SK-N-SH (cell line): Measurements from ENCODE around the gene DDR1. TPM values are rescaled to one million over a fixed set of nuclear protein-coding genes. Genes with fewer than 3 reads are reported as not detected.
A peak's percentile ranks its signal among the peaks of the same experiment; 100 is the strongest.

ENCODE experiments used
- CTCF ChIA-PET: fragments of 300-600, 350-600 bp; formaldehyde crosslinking; extraction: SDS; loops from one replicate; lab custom pipeline; 2021; lab: Yijun Ruan, JAX
- POLR2A ChIA-PET: fragments of 350-600 bp; sonication (Branson Sonifier 250); formaldehyde crosslinking; extraction: SDS; loops from one replicate; lab custom pipeline; 2020; ENCODE audit warnings: antibody characterized with exemption, inconsistent platforms; lab: Yijun Ruan, JAX
- DNase-seq: peaks from one replicate; pipeline ENCODE4 v3.0.0; 2012
- H2AFZ ChIP-seq: fragments of 200-600 bp; sonication (generic); 2 replicates; pipeline ENCODE4 v1.8.1; 2016; ENCODE audit warnings: antibody characterized with exemption, mild to moderate bottlenecking, low read depth
- H3F3A ChIP-seq: fragments of 200-600 bp; sonication (generic); replicated peaks from 2 replicates; pipeline ENCODE3; 2016; ENCODE audit warnings: antibody characterized with exemption, mild to moderate bottlenecking; ENCODE audit not compliant: insufficient read depth
- H3K27ac ChIP-seq, 2 experiments: fragments of 200-500 bp in 1 of 2; fragments of 200-600 bp in 1 of 2; sonication (Bioruptor generic) in 1 of 2; sonication (generic), shearing (Covaris generic) in 1 of 2; 2 replicates each; pipeline versions ENCODE4 v1.5.1 to v1.6.1; 2014 to 2016; ENCODE audit warnings: low read depth in 2 of 2, inconsistent platforms in 1 of 2, low read length in 1 of 2, mild to moderate bottlenecking in 1 of 2, mixed read lengths in 1 of 2
- H3K27me3 ChIP-seq: fragments of 200-600 bp; sonication (generic), shearing (Covaris generic); 2 replicates; pipeline ENCODE4 v1.6.1; 2016; ENCODE audit warnings: mixed run types; ENCODE audit not compliant: insufficient read depth
- H3K36me3 ChIP-seq, 2 experiments: fragments of 200-500 bp in 1 of 2; fragments of 200-600 bp in 1 of 2; sonication (Bioruptor generic) in 1 of 2; sonication (generic) in 1 of 2; replicated peaks in 1 of 2; 2 replicates each; pipeline versions ENCODE3 to v1.5.1; 2014 to 2016; ENCODE audit warnings: low read length in 1 of 2, mild to moderate bottlenecking in 1 of 2; ENCODE audit not compliant: insufficient read depth in 2 of 2, control insufficient read depth in 1 of 2
- H3K4me1 ChIP-seq, 2 experiments: fragments of 200-500 bp in 1 of 2; fragments of 200-600 bp in 1 of 2; sonication (Bioruptor generic) in 1 of 2; sonication (generic), shearing (Covaris generic) in 1 of 2; 2 replicates each; pipeline versions ENCODE4 v1.5.1 to v1.6.1; 2014 to 2016; ENCODE audit warnings: low read depth in 1 of 2, low read length in 1 of 2, mixed run types in 1 of 2; ENCODE audit not compliant: insufficient read depth in 2 of 2, control insufficient read depth in 1 of 2
- H3K4me2 ChIP-seq: fragments of 200-600 bp; sonication (generic), shearing (Covaris generic); 2 replicates; pipeline ENCODE4 v1.6.1; 2017; ENCODE audit warnings: mixed run types
- H3K4me3 ChIP-seq, 2 experiments: fragments of 200-500 bp in 1 of 2; fragments of 200-600 bp in 1 of 2; sonication (Bioruptor generic) in 1 of 2; sonication (generic), shearing (Covaris generic) in 1 of 2; 2 replicates each; pipeline versions ENCODE4 v1.5.1 to v1.8.1; 2014 to 2016; ENCODE audit warnings: low read depth in 2 of 2, inconsistent platforms in 1 of 2, low read length in 1 of 2, mild to moderate bottlenecking in 1 of 2, mixed read lengths in 1 of 2, moderate library complexity in 1 of 2
- H3K79me2 ChIP-seq: fragments of 200-600 bp; sonication (generic); 2 replicates; pipeline ENCODE4 v1.8.1; 2017; ENCODE audit warnings: mild to moderate bottlenecking; ENCODE audit not compliant: insufficient read depth
- H3K9ac ChIP-seq: fragments of 200-600 bp; sonication (generic); 2 replicates; pipeline ENCODE4 v1.6.1; 2017; ENCODE audit warnings: mixed run types
- H3K9me2 ChIP-seq: fragments of 200-600 bp; sonication (generic); 2 replicates; pipeline ENCODE4 v1.6.1; 2017; ENCODE audit warnings: mixed run types
- H3K9me3 ChIP-seq: fragments of 200-600 bp; sonication (generic); 2 replicates; pipeline ENCODE4 v1.6.1; 2017; ENCODE audit warnings: mixed run types, mild to moderate bottlenecking, moderate library complexity
- H4K20me1 ChIP-seq: fragments of 200-600 bp; sonication (generic); 2 replicates; pipeline ENCODE4 v1.6.1; 2017; ENCODE audit warnings: mild to moderate bottlenecking, mixed run types; ENCODE audit not compliant: insufficient read depth
- CHD2 ChIP-seq: fragments of 150-350 bp; IDR thresholded peaks from 2 replicates; pipeline ENCODE4 v1.6.1; 2018; ENCODE audit warnings: low read length; ENCODE audit not compliant: partially characterized antibody
- ELF1 ChIP-seq: IDR thresholded peaks from 2 replicates; pipeline ENCODE4 v1.4.0; 2012
- FOXJ3 ChIP-seq: sonication (generic); formaldehyde crosslinking; IDR thresholded peaks from 2 replicates; pipeline ENCODE4 v1.5.1; 2020; ENCODE audit warnings: mild to moderate bottlenecking, missing genetic modification reagents
- GABPA ChIP-seq: IDR thresholded peaks from 2 replicates; pipeline ENCODE4 v1.4.0; 2012; ENCODE audit warnings: low read depth, mild to moderate bottlenecking
- GATA2 ChIP-seq: sonication (generic); formaldehyde crosslinking; IDR thresholded peaks from 2 replicates; pipeline ENCODE4 v1.5.0; 2020; ENCODE audit warnings: mild to moderate bottlenecking, missing genetic modification reagents
- MXI1 ChIP-seq: IDR thresholded peaks from 2 replicates; pipeline ENCODE4 v1.6.1; 2012; ENCODE audit warnings: mild to moderate bottlenecking, low read depth, low read length, improper control_type of control experiment
- NRF1 ChIP-seq: IDR thresholded peaks from 2 replicates; pipeline ENCODE4 v1.6.1; 2012; ENCODE audit warnings: low read depth, mild to moderate bottlenecking, low read length
- POLR2AphosphoS5 ChIP-seq: IDR thresholded peaks from 2 replicates; pipeline ENCODE4 v1.6.1; 2012; ENCODE audit warnings: low read depth, low read length
- RXRA ChIP-seq: IDR thresholded peaks from 2 replicates; pipeline ENCODE4 v1.4.0; 2012; ENCODE audit warnings: low read depth, mild to moderate bottlenecking, borderline replicate concordance
- SIN3A ChIP-seq: IDR thresholded peaks from 2 replicates; pipeline ENCODE4 v1.6.1; 2012; ENCODE audit warnings: low read depth, mild to moderate bottlenecking, low read length, moderate library complexity, borderline replicate concordance
- SMC3 ChIP-seq: IDR thresholded peaks from 2 replicates; pipeline ENCODE4 v1.6.1; 2012; ENCODE audit warnings: low read depth, low read length, improper control_type of control experiment
- TAF1 ChIP-seq: IDR thresholded peaks from 2 replicates; pipeline ENCODE4 v1.6.1; 2012; ENCODE audit warnings: low read depth, mild to moderate bottlenecking, low read length, moderate library complexity, borderline replicate concordance
- TCF12 ChIP-seq: IDR thresholded peaks from 2 replicates; pipeline ENCODE4 v1.4.0; 2012
- WGBS: methylation state at CpG from one replicate; pipeline ENCODE4 v1.1.6; 2017; ENCODE audit warnings: low lambda C conversion rate; 5-methylcytosine and 5-hydroxymethylcytosine counted together
- polyA plus RNA-seq, 3 experiments: library from polyadenylated mRNA; depleted of rRNA; stranded (reverse); fragments of >200 nt; gene quantifications; 2 replicates each; pipeline ENCODE4 v1.2.3, GENCODE V29; 2012
- TF ChIP-seq, protein P1 (sequence below): IDR thresholded peaks from 2 replicates; pipeline ENCODE4 v1.6.1; 2012; ENCODE audit warnings: mild to moderate bottlenecking, low read depth, low read length, moderate library complexity

DDR1 gene
- polyA plus RNA-seq, 1 of the 3 experiments (the other 2 are of a cell fraction), result 52.8 TPM

DNA sequence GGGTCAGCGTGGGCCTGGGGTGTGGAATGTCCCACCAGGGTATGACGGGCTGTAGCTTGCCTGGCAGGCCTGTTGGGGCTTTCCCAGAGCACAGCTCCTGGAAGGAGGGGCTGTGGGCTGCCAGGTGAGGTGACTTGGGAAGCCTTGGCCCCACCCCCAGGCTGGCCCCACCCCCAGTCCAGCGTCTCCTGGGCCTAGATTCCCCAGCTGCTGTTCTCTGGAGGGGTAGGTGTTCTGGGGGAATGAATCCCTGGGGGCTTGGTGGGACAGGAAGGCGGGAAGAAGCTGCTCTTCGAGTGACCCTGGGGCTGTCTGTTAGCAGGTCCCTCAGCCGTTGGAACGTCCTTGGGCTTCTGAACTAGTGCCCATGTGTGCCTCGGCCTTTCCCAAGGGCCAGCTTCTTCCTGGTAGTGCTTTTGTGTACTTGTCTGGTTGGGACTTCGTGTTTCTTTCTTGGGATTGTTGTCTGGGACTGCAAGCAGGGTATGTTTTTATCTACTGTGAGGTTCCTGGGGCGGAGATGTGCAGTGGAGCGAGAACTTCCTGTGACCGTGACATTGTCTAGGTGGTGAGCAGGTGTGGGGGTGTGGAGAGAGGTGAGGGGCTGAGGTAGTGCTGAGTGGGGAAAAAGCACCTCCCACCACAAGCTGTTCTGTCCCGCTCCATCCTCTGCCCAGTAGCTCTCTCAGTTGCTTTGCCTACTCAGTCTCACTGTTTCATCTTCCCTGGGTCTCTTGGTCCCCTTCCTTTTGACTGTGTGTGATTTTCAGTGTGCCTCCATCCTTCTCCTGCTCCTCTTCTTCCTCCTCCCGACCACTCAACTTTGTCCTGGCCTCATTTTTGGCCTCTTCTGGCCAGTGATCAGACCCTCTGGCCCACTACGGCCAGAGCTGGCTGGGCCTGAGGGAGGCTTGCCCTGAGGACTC is 1.3 kb upstream of the DDR1 start:
- H3F3A ChIP-seq, result peaks cover 13% of the 10 kb centered on the region
- peak; percentile 33 for DNase-seq
- H2AFZ ChIP-seq, result no peak overlapping the region
- no peaks in the 10 kb centered on the region for H4K20me1 ChIP-seq
- peak overlapping the region; percentile 71; the same call in 1 of the 2 replicates for H3K9ac ChIP-seq
- no peaks in the 10 kb centered on the region for H3K9me2 ChIP-seq
- peak overlapping the region; percentile 99; the same call in 1 of the 2 replicates for H3K4me2 ChIP-seq
- H3K27me3 ChIP-seq, result no peaks in the 10 kb centered on the region
- no peaks in the 10 kb centered on the region for H3K9me3 ChIP-seq
- CTCF ChIA-PET, result interaction anchor here (0.6 to 7.6 kb wide), 10 partner anchors 10 to 351 kb away, joined by 3 to 103 read pairs (median 5); partner anchors contain the start of gene VARS2
- H3K4me3 ChIP-seq, result peak overlapping the region in 1 of 2 experiments; percentile 69; a peak in 1 of 4 replicates
- peak overlapping the region in 1 of 2 experiments; percentile 27; a peak in 1 of 4 replicates for H3K27ac ChIP-seq
- H3K4me1 ChIP-seq, result peaks cover 18 to 31% of the 10 kb centered on the region in 2 experiments; a peak in 3 of 4 replicates
- WGBS, result 81% methylated on average over 11 of the region's 15 CpGs
- TF ChIP-seq NRF1 (no peak), CHD2 (no peak), MXI1 (no peak), ELF1 (no peak), SMC3 (no peak), FOXJ3 (CRISPR knock-in tag) (no peak), TCF12 (no peak), GATA2 (CRISPR knock-in tag) (no peak), SIN3A (no peak), RXRA (no peak), GABPA (no peak)
- no peaks in the 10 kb centered on the region for H3K36me3 ChIP-seq
- POLR2A ChIA-PET, result interaction anchor here (1.0 to 2.0 kb wide), 2 partner anchors 31 to 101 kb away, joined by 3 to 7 read pairs; partner anchors contain the start of gene VARS2
- H3K79me2 ChIP-seq, result peaks cover 34% of the 10 kb centered on the region

DNA sequence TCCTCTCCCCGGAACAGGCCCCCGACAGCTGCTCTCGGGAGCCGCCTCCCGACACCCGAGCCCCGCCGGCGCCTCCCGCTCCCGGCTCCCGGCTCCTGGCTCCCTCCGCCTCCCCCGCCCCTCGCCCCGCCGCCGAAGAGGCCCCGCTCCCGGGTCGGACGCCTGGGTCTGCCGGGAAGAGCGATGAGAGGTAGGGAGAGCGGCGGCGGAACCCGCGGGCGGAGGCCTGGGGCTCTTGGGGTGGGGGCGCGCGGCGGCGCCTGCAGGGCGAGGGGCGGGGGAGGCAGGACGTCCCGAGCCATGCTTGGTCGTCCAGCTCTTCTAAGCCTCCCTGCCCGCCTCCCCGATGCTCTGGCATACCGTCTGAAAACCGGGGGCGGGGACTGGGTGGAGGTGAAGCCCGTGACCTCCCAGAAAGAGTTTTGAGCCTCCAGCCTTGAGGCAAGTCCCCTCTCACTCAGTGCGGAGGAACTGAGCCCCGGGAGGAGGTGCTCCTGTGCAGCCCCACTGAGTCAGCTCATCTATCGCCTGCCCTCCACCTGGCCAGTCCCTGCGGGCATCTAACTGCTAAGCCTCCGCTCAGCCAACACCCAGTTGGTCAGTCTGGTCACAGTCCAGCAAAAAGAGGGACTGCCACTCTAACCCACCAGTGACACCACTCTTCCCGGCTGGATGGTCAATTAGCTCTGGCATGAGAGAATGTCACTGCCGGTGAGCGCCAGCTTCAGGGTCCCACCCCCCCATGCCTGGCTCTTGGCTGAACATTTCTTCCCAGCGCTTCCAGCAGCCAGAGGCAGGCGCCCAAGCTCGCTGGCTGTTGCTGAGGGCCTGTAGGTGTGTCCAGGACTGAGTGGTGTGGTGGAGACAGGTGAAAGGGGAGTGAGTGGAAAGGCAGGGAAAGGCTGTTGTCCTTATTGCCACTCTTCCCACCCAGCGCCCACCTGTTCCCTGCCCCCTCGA is 482 bp downstream of the DDR1 start:
- H3K36me3 ChIP-seq, result peaks cover 0 to 7% of the 10 kb centered on the region in 2 experiments
- H3K9me3 ChIP-seq, result no peaks in the 10 kb centered on the region
- DNase-seq, result peak; percentile 77
- ChIA-PET CTCF (interaction anchor here (0.6 to 4.8 kb wide), 8 partner anchors 30 to 482 kb away, joined by 3 to 29 read pairs (median 4); partner anchors contain the start of gene VARS2), POLR2A (interaction anchor here (0.6 to 2.0 kb wide), 4 partner anchors 23 to 270 kb away, joined by 3 to 7 read pairs (median 4); partner anchors contain the start of genes MDC1 and VARS2)
- peak overlapping the region; percentile 51 to 83; a peak in 3 of 4 replicates for H3K27ac ChIP-seq
- peak overlapping the region; percentile 62 to 69 for H3K4me3 ChIP-seq
- peak overlapping the region; percentile 71 for H3K9ac ChIP-seq
- 20% methylated on average over 11 of the region's 59 CpGs for WGBS
- H3K27me3 ChIP-seq, result no peaks in the 10 kb centered on the region
- H3K4me2 ChIP-seq, result peak overlapping the region; percentile 99
- peaks cover 51% of the 10 kb centered on the region for H3K79me2 ChIP-seq
- H3F3A ChIP-seq, result peaks cover 16% of the 10 kb centered on the region
- TF ChIP-seq TAF1 (0 out of 2 replicates have a peak, but pooled peaks have one; percentile 16), MXI1 (0 out of 2 replicates have a peak, but pooled peaks have one; percentile 12), POLR2AphosphoS5 (0 out of 2 replicates have a peak, but pooled peaks have one; percentile 33)
- TF ChIP-seq, protein P1, sequence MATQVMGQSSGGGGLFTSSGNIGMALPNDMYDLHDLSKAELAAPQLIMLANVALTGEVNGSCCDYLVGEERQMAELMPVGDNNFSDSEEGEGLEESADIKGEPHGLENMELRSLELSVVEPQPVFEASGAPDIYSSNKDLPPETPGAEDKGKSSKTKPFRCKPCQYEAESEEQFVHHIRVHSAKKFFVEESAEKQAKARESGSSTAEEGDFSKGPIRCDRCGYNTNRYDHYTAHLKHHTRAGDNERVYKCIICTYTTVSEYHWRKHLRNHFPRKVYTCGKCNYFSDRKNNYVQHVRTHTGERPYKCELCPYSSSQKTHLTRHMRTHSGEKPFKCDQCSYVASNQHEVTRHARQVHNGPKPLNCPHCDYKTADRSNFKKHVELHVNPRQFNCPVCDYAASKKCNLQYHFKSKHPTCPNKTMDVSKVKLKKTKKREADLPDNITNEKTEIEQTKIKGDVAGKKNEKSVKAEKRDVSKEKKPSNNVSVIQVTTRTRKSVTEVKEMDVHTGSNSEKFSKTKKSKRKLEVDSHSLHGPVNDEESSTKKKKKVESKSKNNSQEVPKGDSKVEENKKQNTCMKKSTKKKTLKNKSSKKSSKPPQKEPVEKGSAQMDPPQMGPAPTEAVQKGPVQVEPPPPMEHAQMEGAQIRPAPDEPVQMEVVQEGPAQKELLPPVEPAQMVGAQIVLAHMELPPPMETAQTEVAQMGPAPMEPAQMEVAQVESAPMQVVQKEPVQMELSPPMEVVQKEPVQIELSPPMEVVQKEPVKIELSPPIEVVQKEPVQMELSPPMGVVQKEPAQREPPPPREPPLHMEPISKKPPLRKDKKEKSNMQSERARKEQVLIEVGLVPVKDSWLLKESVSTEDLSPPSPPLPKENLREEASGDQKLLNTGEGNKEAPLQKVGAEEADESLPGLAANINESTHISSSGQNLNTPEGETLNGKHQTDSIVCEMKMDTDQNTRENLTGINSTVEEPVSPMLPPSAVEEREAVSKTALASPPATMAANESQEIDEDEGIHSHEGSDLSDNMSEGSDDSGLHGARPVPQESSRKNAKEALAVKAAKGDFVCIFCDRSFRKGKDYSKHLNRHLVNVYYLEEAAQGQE, result no peak
- H2AFZ ChIP-seq, result no peak overlapping the region; the same call in 1 of the 2 replicates
- H3K4me1 ChIP-seq, result peaks cover 20 to 31% of the 10 kb centered on the region in 2 experiments; a peak in 3 of 4 replicates
- no peaks in the 10 kb centered on the region for H4K20me1 ChIP-seq
- no peaks in the 10 kb centered on the region for H3K9me2 ChIP-seq
